Measurements from ENCODE around the gene ACLY.

ACLY gene

DNA sequence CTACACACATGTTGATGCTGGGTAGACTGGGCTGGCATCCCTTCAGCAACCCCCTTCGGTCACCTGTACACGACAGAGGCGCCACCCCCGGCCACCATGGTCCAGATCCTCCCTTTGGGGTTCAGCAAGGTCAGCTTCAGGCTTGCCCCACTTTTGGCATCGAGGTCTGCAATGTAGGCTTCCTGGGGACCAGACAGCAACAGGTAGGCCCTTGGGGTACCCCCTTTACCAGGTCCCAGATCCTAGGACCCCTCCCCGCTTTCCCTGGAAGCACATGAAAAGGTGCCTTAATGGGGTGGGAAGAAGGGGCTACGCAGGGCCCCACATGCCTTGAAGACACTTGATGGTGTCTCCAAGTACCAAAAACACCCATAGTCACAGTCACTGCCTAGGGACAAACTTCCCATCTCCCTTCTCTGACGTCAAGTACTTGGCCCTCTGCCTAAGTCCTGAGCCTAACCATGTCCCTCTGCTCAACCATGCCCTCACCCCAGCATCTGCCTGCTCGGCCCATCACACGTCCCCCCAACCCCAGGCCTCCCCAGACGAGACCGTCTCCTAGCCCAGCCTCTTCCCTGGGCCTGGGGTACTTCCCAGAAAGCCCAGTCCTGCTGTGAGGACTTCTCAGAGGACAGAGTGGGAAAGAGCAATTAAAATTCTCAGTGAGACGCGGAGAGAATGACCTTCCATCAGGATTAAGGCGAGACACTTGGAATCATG lies 12.1 kb downstream of the ACLY start:
- H3K36me3 ChIP-seq (ENCODE audit: control insufficient read depth, insufficient read depth, low read length), result peaks cover 62% of the 10 kb centered on the region
- TF ChIP-seq, protein P1, sequence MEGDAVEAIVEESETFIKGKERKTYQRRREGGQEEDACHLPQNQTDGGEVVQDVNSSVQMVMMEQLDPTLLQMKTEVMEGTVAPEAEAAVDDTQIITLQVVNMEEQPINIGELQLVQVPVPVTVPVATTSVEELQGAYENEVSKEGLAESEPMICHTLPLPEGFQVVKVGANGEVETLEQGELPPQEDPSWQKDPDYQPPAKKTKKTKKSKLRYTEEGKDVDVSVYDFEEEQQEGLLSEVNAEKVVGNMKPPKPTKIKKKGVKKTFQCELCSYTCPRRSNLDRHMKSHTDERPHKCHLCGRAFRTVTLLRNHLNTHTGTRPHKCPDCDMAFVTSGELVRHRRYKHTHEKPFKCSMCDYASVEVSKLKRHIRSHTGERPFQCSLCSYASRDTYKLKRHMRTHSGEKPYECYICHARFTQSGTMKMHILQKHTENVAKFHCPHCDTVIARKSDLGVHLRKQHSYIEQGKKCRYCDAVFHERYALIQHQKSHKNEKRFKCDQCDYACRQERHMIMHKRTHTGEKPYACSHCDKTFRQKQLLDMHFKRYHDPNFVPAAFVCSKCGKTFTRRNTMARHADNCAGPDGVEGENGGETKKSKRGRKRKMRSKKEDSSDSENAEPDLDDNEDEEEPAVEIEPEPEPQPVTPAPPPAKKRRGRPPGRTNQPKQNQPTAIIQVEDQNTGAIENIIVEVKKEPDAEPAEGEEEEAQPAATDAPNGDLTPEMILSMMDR (IDR thresholded peaks at IDR 0.05; ENCODE audit: insufficient read depth, low read length, poor library complexity, severe bottlenecking), result no peak
- DNase-seq (ENCODE audit: extremely low read depth, insufficient read length), result no peak
- no peaks in the 10 kb centered on the region for H3K27me3 ChIP-seq (replicated peaks; ENCODE audit: control insufficient read depth, insufficient read depth, low read length)
- no peak overlapping the region for H3K4me3 ChIP-seq (replicated peaks; ENCODE audit: low read depth, low read length)

GRCh38 chr17:41905172-41905571 lies 13.6 kb downstream of the ACLY start:
- DNase-seq (ENCODE audit: extremely low read depth, insufficient read length), result no peak
- TF ChIP-seq, protein P1 (IDR thresholded peaks at IDR 0.05; ENCODE audit: insufficient read depth, low read length, poor library complexity, severe bottlenecking), result no peak
- Histone ChIP-seq H3K27me3 (replicated peaks; ENCODE audit: control insufficient read depth, insufficient read depth, low read length) (no peaks in the 10 kb centered on the region), H3K36me3 (ENCODE audit: control insufficient read depth, insufficient read depth, low read length) (peaks cover 59% of the 10 kb centered on the region), H3K4me3 (replicated peaks; ENCODE audit: low read depth, low read length) (no peak overlapping the region)

DNA sequence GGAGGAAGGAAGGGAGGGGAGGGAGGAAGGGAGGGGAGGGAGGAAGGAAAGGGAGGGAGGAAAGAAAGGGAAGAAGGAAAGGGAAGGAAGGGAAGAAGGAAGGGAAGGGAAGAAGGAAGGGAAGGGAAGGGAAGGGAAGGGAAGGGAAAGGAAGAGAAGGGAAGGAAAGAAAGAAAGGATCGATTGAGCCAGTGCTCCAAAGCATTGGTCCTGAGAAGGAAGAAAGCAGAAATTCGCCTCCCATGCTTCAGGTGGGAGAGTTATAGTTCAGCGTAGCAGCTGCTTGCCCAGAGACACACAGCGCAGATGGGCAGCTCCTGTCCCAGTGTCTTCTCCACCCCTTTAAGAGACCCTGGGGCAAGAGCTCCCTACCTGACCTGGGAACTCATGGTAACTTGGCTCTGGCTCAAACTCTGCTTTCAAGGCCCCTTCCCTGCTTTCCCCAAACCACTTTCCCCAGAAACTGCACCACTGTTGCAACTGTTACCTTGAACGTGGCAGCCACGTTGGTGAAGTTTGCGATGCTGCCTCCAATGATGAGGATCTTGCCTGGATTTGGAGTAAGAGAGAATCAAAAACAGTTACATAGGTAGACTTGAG lies 14.4 kb downstream of the ACLY start:
- DNase-seq (ENCODE audit: extremely low read depth, insufficient read length), result no peak
- H3K36me3 ChIP-seq (ENCODE audit: control insufficient read depth, insufficient read depth, low read length), result peaks cover 54% of the 10 kb centered on the region
- TF ChIP-seq, protein P1 (IDR thresholded peaks at IDR 0.05; ENCODE audit: insufficient read depth, low read length, poor library complexity, severe bottlenecking), result no peak
- no peaks in the 10 kb centered on the region for H3K27me3 ChIP-seq (replicated peaks; ENCODE audit: control insufficient read depth, insufficient read depth, low read length)
- H3K4me3 ChIP-seq (replicated peaks; ENCODE audit: low read depth, low read length), result no peak overlapping the region

GRCh38 chr17:41901646-41902045 lies 17.1 kb downstream of the ACLY start:
- Histone ChIP-seq H3K4me3 (replicated peaks; ENCODE audit: low read depth, low read length) (no peak overlapping the region), H3K36me3 (ENCODE audit: control insufficient read depth, insufficient read depth, low read length) (peaks cover 52% of the 10 kb centered on the region), H3K27me3 (replicated peaks; ENCODE audit: control insufficient read depth, insufficient read depth, low read length) (no peaks in the 10 kb centered on the region)
- DNase-seq (ENCODE audit: extremely low read depth, insufficient read length), result no peak
- TF ChIP-seq, protein P1 (IDR thresholded peaks at IDR 0.05; ENCODE audit: insufficient read depth, low read length, poor library complexity, severe bottlenecking), result no peak

DNA sequence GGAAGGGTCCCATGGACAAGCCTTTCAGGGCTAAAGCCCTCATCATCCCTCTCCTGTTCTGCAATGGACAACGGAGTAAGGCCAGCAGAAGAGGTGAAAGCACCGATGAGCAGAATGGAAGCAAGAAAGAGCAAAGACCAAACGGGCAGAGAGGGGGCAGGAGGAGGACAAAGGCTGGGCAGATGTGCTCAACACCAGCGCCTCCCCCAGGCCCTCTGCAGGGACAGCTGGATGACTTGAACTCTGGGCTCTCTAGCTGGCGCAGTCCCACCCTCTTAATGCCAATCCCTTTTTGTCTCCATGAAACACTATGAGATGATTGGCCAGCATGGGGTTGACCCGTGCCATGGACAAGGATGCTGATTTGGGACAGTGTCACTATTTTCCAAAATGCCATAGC lies 22.0 kb downstream of the ACLY start:
- TF ChIP-seq, protein P1 (IDR thresholded peaks at IDR 0.05; ENCODE audit: insufficient read depth, low read length, poor library complexity, severe bottlenecking), result no peak
- Histone ChIP-seq H3K36me3 (ENCODE audit: control insufficient read depth, insufficient read depth, low read length) (peaks cover 54% of the 10 kb centered on the region), H3K27me3 (replicated peaks; ENCODE audit: control insufficient read depth, insufficient read depth, low read length) (no peaks in the 10 kb centered on the region), H3K4me3 (replicated peaks; ENCODE audit: low read depth, low read length) (no peak overlapping the region)
- no peak for DNase-seq (ENCODE audit: extremely low read depth, insufficient read length)

Measured in GM06990 (cell line).